Glutamatergic neuron (in vitro differentiated cells): ENCODE measurements around the gene FAM216A. TPM values are rescaled to one million over a fixed set of nuclear protein-coding genes. Genes with fewer than 3 reads are reported as not detected.
"Not testable (repeated sequence)": the region's sequence is repeated elsewhere in the genome, so short reads cannot be mapped to it uniquely, and the experiment has no call there.

Experiments
- DNase-seq: peaks from one replicate; pipeline ENCODE4 v3.0.0; 2022
- H3K27ac Mint-ChIP-seq: one replicate; pipeline ENCODE4 v1.8.0; 2020; ENCODE audit warnings: mild to moderate bottlenecking, mixed read lengths, inconsistent platforms; ENCODE audit not compliant: unreplicated experiment
- H3K27me3 Mint-ChIP-seq: one replicate; pipeline ENCODE4 v1.8.0; 2020; ENCODE audit warnings: mild to moderate bottlenecking, moderate library complexity, mixed read lengths, inconsistent platforms; ENCODE audit not compliant: unreplicated experiment
- H3K36me3 Mint-ChIP-seq: one replicate; pipeline ENCODE4 v1.8.0; 2020; ENCODE audit warnings: mild to moderate bottlenecking, mixed read lengths, inconsistent platforms; ENCODE audit not compliant: unreplicated experiment
- H3K4me1 Mint-ChIP-seq: one replicate; pipeline ENCODE4 v1.8.0; 2020; ENCODE audit warnings: mild to moderate bottlenecking, low read depth, mixed read lengths, inconsistent platforms; ENCODE audit not compliant: unreplicated experiment
- H3K4me3 Mint-ChIP-seq: one replicate; pipeline ENCODE4 v1.8.0; 2020; ENCODE audit warnings: mild to moderate bottlenecking, mixed read lengths, inconsistent platforms; ENCODE audit not compliant: unreplicated experiment
- H3K9me3 Mint-ChIP-seq: one replicate; pipeline ENCODE4 v1.8.0; 2020; ENCODE audit warnings: mild to moderate bottlenecking, moderate library complexity, mixed read lengths, inconsistent platforms; ENCODE audit not compliant: unreplicated experiment
- total RNA-seq: library from RNA; stranded (reverse); fragmentation: NEBNext Ultra II Directional; extraction: Animal tissue kit (Norgen Biotek cat#: 25700); gene quantifications from one replicate; pipeline ENCODE4 v1.2.1, GENCODE V29; 2021; ENCODE audit not compliant: unreplicated experiment
- TF ChIP-seq, protein P1 (sequence below): fragments of 200-600 bp; sonication (generic); IDR thresholded peaks from one replicate; pipeline ENCODE4 v1.5.0; 2021; ENCODE audit not compliant: partially characterized antibody, unreplicated experiment

The FAM216A gene
- total RNA-seq, 1 donor from 2014 or later, result 21.7 TPM

DNA sequence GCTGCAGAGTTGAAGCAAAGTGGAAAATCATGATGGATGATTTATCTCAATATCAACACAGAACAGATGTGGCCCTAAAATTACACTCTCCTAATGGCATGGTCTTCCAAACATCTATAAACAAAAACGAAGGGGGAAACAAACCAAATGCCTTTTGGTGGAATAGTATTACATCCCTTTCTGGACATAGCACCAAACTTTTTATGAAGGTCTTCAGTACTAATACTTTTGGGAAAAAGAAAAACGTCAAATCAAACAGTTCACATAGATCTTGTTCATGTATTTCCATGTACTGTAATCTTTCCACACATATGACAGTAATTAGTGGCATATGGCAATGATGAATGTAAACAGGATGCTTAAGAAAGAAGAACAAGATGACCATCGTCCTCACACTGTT lies 42.2 kb upstream of the FAM216A start:
- H3K27me3 Mint-ChIP-seq, result peaks cover 6% of the 10 kb centered on the region
- TF ChIP-seq, protein P1, sequence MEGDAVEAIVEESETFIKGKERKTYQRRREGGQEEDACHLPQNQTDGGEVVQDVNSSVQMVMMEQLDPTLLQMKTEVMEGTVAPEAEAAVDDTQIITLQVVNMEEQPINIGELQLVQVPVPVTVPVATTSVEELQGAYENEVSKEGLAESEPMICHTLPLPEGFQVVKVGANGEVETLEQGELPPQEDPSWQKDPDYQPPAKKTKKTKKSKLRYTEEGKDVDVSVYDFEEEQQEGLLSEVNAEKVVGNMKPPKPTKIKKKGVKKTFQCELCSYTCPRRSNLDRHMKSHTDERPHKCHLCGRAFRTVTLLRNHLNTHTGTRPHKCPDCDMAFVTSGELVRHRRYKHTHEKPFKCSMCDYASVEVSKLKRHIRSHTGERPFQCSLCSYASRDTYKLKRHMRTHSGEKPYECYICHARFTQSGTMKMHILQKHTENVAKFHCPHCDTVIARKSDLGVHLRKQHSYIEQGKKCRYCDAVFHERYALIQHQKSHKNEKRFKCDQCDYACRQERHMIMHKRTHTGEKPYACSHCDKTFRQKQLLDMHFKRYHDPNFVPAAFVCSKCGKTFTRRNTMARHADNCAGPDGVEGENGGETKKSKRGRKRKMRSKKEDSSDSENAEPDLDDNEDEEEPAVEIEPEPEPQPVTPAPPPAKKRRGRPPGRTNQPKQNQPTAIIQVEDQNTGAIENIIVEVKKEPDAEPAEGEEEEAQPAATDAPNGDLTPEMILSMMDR, result no peak
- H3K36me3 Mint-ChIP-seq, result no peaks in the 10 kb centered on the region
- no peak overlapping the region for H3K27ac Mint-ChIP-seq
- no peak for DNase-seq
- H3K4me3 Mint-ChIP-seq, result no peak overlapping the region
- no peaks in the 10 kb centered on the region for H3K9me3 Mint-ChIP-seq
- H3K4me1 Mint-ChIP-seq, result peaks cover 11% of the 10 kb centered on the region

DNA sequence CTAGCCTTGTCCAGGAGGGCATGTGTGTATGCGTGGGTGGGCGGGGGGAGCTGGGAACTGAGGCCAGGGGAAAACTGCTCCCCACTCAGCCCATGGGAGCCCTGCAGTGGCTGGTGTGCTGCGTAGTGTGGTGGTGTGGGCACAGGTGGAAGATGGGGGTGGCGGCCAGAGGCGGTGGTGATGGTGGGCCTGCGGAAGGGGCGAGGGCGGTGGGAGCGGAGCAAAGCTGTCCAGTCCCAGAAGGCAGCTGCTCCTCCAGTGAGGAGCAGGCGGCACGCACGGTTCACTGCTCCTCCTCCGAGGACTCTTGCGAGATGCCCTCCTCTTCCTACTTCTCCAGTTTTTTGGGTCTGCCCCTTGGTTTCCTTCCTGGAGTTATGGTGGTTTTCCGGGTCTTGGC lies 39.0 kb upstream of the FAM216A start:
- not testable (repeated sequence) for H3K27ac Mint-ChIP-seq, H3K4me1 Mint-ChIP-seq, H3K9me3 Mint-ChIP-seq, H3K27me3 Mint-ChIP-seq, DNase-seq, H3K36me3 Mint-ChIP-seq, H3K4me3 Mint-ChIP-seq

DNA sequence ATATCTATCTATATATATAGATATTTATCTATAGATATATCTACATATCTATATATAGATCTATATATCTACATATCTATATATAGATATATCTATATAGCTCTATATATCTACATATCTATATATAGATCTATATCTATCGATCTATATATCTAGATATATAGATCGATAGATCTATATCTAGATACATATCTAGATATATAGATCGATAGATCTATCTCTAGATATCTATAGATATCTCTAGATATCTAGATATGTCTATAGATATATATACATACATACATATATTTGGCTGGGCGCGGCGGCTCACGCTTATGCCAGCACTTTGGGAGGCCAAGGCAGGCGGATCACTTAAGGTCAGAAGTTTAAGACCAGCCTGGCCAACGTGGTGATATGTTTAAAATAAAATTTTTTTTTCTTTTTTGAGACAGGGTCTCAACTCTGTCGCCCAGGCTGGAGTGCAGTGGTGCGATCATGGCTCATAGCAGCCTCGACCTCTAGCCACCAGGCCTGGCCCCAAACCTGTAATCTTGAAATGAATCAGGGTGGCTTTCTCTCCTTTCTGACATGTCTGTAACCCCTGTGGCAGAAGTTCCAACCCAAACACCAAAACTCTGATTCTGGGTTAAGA lies 36.6 kb upstream of the FAM216A start:
- Mint-ChIP-seq H3K9me3 (no peaks in the 10 kb centered on the region), H3K27me3 (peaks cover 3% of the 10 kb centered on the region), H3K4me1 (no peaks in the 10 kb centered on the region), H3K27ac (no peak overlapping the region), H3K4me3 (no peak overlapping the region), H3K36me3 (no peaks in the 10 kb centered on the region)
- no peak for DNase-seq
- TF ChIP-seq, protein P1, result no peak

DNA sequence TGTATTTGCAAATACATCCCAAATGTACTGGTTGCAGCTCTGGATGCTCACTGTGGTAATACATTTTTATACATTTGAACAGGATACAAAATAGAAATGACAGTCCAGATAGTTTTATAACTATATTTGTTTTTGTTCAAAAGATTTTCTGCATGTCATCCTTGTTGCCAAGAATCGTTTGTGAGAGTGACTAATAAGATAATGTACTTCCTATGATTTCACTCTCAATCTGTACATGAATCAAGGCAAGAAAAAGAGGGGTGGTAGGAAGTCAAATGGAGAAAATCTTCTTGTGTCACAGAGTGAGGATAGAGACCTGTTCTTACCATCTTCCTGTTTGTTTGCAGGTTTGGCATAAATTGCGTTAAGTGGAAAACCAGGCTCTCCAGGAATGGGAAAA lies 32.4 kb upstream of the FAM216A start:
- Mint-ChIP-seq H3K4me1 (no peaks in the 10 kb centered on the region), H3K9me3 (no peaks in the 10 kb centered on the region), H3K36me3 (no peaks in the 10 kb centered on the region), H3K27me3 (no peaks in the 10 kb centered on the region), H3K4me3 (no peak overlapping the region), H3K27ac (no peak overlapping the region)
- TF ChIP-seq, protein P1, result no peak
- no peak for DNase-seq

DNA sequence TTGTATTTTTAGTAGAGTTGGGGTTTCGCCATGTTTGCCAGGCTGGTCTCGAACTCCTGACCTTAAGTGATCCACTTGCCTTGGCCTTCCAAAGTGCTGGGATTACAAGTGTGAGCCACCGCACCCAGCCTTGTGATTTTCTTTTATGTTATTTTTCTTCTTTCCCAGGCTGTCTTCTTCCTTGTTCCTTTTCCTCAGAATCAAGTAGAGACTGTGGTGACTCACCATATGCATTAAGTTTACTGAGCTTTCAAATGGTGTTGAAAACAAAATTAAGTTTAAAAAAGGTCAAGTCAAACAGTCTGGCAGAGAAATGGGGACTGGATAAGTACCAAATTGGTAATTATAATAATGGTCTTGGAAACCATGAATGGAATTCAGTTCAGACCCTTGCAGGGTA lies 24.2 kb upstream of the FAM216A start:
- H3K27me3 Mint-ChIP-seq, result no peaks in the 10 kb centered on the region
- no peaks in the 10 kb centered on the region for H3K36me3 Mint-ChIP-seq
- H3K27ac Mint-ChIP-seq, result no peak overlapping the region
- peaks cover 3% of the 10 kb centered on the region for H3K4me1 Mint-ChIP-seq
- DNase-seq, result no peak
- TF ChIP-seq, protein P1, result no peak
- no peak overlapping the region for H3K4me3 Mint-ChIP-seq
- no peaks in the 10 kb centered on the region for H3K9me3 Mint-ChIP-seq
